H1 (cell line): ENCODE measurements around the gene SLC16A2. TPM values are rescaled to one million over a fixed set of nuclear protein-coding genes. Genes with fewer than 3 reads are reported as not detected.

Experiments
- HDAC2 ChIP-seq, 2 experiments: fragments of 300-600 bp in 1 of 2; sonication (generic) in 1 of 2; IDR thresholded peaks; 2 replicates each; pipeline ENCODE4 v1.6.1; 2011 to 2012; ENCODE audit warnings: low read depth in 2 of 2, low read length in 2 of 2, mild to moderate bottlenecking in 2 of 2, moderate library complexity in 2 of 2, borderline replicate concordance in 1 of 2, inconsistent platforms in 1 of 2
- polyA plus RNA-seq, 7 experiments: library from polyadenylated mRNA; depleted of rRNA in 3 of 7; stranded (reverse) in 5 of 7; unstranded in 2 of 7; fragments of >200 nt in 5 of 7; fragments of 200-250 nt in 2 of 7; gene quantifications; 1 replicate in 5 of 7; 2 replicates in 1 of 7; 4 replicates in 1 of 7; pipeline versions ENCODE4 v1.2.1 to v1.2.3, GENCODE V29; 2011 to 2013; ENCODE audit warnings: missing spikeins in 2 of 7, mixed read lengths in 2 of 7
- total RNA-seq: library from RNA; stranded (reverse); fragmentation: NEBNext Ultra II Directional; extraction: Animal tissue kit (Norgen Biotek cat#: 25700); gene quantifications from 2 replicates; pipeline ENCODE4 v1.2.1, GENCODE V29; 2021

Gene SLC16A2
- total and polyA plus RNA-seq, 2 of the 8 experiments (the other 6 are each of a cell fraction or from before 2014, with no cell fraction given): 24.4 to 32.2 TPM

- no peak for TF ChIP-seq HDAC2 (IDR thresholded peaks at IDR 0.05; ENCODE audit: borderline replicate concordance in 1 of 2, low read depth in 2 of 2, low read length in 2 of 2)
These were observed 1.4 kb downstream of the SLC16A2 start (continued) for GRCh38 chrX:74422576-74423288.
